ENCODE data around the gene C1orf21.

C1orf21 gene

GRCh38 chr1:184643661-184644060 lies 256.8 kb downstream of the C1orf21 start:
- no peak for DNase-seq
- no peak for TF ChIP-seq GATA1 (IDR thresholded peaks at IDR 0.05; ENCODE audit: low read depth, low read length)
- TF ChIP-seq POLR2A (IDR thresholded peaks at IDR 0.05; ENCODE audit: low read length) = no peak

GRCh38 chr1:184644771-184645170 lies 257.9 kb downstream of the C1orf21 start:
- no peak for DNase-seq
- TF ChIP-seq GATA1 (IDR thresholded peaks at IDR 0.05; ENCODE audit: low read depth, low read length) (no peak), POLR2A (IDR thresholded peaks at IDR 0.05; ENCODE audit: low read length) (no peak)

DNA sequence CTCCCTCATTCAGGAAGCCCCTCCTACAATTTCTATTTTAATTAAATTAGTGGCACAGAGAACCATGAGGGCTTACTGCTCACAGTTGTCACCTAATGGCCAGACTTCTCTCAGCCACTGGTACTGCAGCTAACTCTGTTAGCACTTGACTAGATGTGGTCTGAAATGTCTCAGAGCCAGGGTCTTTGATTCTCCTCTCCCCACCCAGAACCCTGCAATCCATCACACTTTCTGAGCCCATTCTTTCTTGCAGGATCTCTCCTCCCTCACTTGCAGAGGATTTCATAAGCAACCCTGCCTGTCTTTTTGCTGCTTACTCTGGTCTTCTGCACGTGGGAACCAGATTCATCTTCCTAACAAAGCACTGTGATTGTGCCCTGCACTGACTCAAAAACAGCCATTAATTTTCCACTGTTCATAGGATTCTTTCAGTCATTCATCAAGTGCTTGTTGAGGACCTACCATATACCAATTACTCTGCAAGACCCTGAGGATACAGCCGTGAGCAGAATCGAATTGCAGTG lies 259.4 kb downstream of the C1orf21 start:
- TF ChIP-seq POLR2A (IDR thresholded peaks at IDR 0.05; ENCODE audit: low read length) (no peak), GATA1 (IDR thresholded peaks at IDR 0.05; ENCODE audit: low read depth, low read length) (no peak)
- DNase-seq = no peak

DNA sequence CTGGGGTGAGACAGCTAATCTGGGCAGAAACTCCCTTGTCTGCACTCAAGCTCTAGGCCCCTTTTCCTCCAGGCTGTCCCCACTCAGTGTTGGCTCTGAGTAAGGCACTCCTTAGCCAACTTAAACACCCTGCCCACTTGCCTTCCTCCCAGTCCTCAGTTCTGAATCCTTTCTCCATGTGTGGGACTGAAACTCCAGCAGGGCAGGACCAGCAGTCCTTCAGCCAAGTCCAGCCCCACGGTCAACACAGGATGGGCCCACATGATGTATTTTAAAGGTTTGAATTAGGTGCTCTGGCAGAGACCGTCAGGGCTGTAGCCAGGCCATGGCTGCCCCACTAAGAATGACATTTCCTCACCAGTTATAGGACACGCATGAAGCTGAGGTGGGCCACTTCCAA lies 260.0 kb downstream of the C1orf21 start:
- no peak for DNase-seq
- no peak for TF ChIP-seq POLR2A (IDR thresholded peaks at IDR 0.05; ENCODE audit: low read length)

- TF ChIP-seq POLR2A (IDR thresholded peaks at IDR 0.05; ENCODE audit: low read length) (no peak), GATA1 (IDR thresholded peaks at IDR 0.05; ENCODE audit: low read depth, low read length) (no peak)
- no peak for DNase-seq
Observed at GRCh38 chr1:184647471-184647870, 260.6 kb downstream of the C1orf21 start.

DNA sequence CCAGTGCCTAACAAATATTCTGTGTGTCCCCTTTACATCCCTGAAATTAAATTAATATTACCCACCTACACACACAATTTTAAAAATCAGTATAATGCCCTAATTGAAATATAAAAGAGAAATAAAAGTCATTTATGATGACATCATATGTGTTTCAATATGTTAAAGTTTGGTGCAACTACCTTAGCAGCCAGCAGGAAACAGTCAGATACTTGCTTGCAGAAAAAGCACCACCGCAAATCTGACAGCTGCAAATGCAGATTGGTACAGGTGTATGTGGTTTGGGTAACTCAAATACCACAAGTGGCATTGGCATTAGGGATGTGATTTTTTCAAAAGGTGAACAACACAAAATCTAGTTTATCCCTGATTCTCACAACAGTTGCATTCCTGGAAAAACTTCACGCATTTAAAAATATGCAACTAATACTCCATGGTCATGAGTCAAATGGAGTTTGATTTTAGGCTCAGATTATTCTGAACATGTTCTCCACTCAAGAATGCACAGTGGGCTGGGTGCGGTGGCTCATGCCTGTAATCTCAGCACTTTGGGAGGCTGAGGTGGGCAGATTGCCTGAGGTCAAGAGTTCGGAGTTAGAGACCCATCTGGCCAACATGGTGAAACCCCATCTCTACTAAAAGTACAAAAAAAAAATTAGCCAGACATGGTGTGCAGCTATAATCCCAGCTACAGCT lies 261.5 kb downstream of the C1orf21 start:
- TF ChIP-seq GATA1 (IDR thresholded peaks at IDR 0.05; ENCODE audit: low read depth, low read length) (no peak), POLR2A (IDR thresholded peaks at IDR 0.05; ENCODE audit: low read length) (no peak)
- no peak for DNase-seq

DNA sequence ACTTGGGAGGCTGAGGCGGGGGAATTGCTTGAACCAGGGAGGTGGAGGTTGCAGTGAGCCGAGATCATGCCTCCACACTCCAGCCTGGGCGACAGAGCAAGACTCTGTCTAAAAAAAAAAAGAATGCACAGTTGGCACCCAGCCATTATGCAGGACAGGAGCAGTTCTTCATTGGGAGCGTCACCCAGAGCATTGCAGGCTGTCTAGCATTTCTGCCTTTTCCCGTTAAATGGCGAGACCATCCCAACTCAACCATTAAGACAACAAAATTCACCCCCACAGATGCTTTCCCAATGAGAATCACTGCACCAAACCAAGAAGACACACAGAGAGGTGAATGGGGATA lies 262.0 kb downstream of the C1orf21 start:
- no peak for DNase-seq
- TF ChIP-seq POLR2A (IDR thresholded peaks at IDR 0.05; ENCODE audit: low read length) (no peak), GATA1 (IDR thresholded peaks at IDR 0.05; ENCODE audit: low read depth, low read length) (no peak)

GRCh38 chr1:184649451-184649888 lies 262.6 kb downstream of the C1orf21 start:
- TF ChIP-seq GATA1 (IDR thresholded peaks at IDR 0.05; ENCODE audit: low read depth, low read length) (no peak), POLR2A (IDR thresholded peaks at IDR 0.05; ENCODE audit: low read length) (no peak)

DNA sequence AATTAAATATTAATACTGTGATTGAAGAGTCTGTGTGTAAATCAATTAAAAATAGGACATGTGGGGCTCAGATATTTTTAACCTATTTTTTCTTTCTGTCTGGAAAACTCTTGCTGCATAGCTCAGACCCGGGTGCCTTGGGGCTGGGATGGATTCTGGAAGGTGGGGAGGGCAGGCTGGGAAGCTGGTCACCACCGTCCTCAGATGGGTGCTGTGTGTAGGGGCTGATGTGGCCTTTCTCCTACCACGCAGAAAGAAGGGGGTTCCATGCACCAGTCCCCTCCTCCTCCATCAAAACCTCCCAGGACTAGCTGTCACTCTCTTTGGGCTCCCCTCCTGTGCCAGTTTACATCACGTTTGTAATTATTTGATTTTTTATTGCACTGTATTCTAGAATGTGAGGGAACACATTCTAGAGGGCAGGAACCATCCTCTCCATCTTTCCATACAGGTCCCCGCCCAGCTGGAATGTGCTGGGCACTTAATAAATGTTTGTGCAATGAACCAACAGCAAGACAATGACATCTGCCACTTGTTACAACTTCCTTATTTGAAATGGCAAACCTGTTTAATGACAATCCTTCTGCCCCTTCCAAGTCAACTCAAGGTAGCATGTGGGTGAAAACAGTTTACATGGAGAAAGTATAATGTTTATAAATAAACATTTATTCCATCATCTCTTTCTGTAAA lies 263.5 kb downstream of the C1orf21 start:
- DNase-seq = no peak
- TF ChIP-seq GATA1 (IDR thresholded peaks at IDR 0.05; ENCODE audit: low read depth, low read length) (no peak), POLR2A (IDR thresholded peaks at IDR 0.05; ENCODE audit: low read length) (no peak)

More at GRCh38 chr1:184649451-184649888, 262.6 kb downstream of the C1orf21 start:
- DNase-seq = no peak

DNA sequence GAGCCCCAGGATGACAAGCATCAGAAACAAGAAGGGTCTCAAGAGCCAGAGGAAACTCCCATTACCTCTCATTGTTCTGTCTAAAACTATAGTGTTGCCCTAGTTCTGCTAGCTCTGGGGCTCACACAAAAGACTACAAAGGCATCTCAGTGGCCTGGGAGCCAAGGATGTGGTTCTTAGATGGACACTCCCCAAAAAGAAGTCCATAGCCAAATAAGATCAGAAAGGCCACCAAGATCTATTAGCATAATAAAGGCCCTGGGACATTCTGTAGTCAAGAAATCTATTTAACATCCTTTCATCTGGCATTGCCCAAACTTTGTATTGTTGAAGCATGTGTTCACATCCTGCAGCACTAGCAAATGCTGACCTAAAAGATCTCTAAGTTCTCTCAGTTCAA lies 268.4 kb downstream of the C1orf21 start:
- no peak for DNase-seq
- TF ChIP-seq POLR2A (IDR thresholded peaks at IDR 0.05; ENCODE audit: low read length) (no peak), GATA1 (IDR thresholded peaks at IDR 0.05; ENCODE audit: low read depth, low read length) (no peak)

DNA sequence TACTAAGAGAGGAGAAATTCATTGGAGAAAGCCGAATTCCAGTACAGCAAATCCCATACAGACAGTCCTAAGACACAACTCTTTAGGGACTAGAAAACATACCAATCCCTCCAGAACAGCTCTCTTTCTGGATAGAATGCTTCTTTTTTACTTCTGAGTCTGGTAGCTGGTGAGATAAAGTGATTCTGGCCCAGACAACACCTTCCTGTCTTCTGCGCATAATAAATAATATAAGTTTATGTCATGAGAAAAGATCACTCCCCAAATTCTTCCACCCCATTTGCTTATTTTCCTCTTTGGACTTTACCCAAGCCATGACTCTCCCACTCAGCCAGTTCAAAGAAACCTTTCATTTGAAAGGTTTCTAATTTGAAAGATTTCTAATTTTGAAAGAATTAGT lies 269.4 kb downstream of the C1orf21 start:
- no peak for TF ChIP-seq GATA1 (IDR thresholded peaks at IDR 0.05; ENCODE audit: low read depth, low read length)
- no peak for TF ChIP-seq POLR2A (IDR thresholded peaks at IDR 0.05; ENCODE audit: low read length)
- no peak for DNase-seq

- no peak for DNase-seq
- TF ChIP-seq POLR2A (IDR thresholded peaks at IDR 0.05; ENCODE audit: low read length) = no peak
- TF ChIP-seq GATA1 (IDR thresholded peaks at IDR 0.05; ENCODE audit: low read depth, low read length) = no peak
Observed at GRCh38 chr1:184658055-184658454, 271.2 kb downstream of the C1orf21 start.

DNA sequence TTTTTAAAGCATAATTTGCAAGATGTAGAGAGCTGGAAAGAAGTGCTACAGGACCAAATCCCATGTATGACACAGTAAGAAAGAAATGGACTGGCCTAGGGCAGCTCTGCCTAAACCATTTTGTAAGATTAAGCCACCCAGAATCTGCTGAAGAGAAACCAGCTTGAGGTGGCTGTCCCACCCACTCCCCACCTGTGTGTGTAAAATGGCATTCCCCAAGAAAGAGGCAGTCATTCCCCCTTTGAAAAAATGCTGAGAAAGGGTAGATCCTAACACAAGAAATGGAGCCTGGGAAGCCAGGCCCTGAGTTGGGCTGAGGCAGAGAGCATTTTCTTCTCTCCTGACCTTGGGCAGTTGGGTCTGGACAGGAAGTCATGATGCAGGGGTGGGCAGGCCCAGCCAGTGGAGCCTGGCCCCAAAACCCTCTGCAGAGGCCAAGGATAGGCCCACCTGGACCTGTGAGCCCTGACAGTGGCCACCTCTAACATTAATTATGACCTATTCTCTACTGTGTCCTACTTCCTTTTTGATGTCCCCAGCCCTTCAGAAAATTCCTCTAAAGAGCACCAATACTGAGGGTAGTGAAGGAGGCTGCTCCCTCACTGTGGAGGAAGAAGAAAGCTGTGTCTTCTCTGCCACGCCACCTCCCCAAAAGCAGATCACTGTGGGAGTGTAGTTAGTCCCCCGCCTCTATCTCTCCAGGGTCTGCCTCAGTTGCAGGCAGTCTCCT lies 273.8 kb downstream of the C1orf21 start:
- TF ChIP-seq GATA1 (IDR thresholded peaks at IDR 0.05; ENCODE audit: low read depth, low read length) (no peak), POLR2A (IDR thresholded peaks at IDR 0.05; ENCODE audit: low read length) (no peak)
- DNase-seq = no peak

DNA sequence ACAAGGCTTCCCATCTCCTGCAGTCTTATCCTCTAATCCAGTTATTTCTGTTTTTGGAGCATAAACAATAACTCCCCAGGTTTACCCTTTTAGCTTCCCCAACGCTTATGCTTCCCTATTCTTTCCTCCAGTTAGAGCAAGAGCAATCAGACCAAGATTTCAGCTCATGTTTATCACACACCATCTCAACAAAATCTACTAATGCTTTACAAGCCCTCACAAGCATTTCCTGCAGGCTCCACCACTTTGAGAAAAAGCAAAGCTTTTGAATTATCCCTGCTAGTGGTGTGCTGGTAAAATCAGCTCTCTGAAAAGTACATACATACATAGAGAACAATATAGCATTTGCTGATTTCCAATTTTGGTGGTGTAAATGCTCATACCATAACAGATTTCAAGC lies 275.0 kb downstream of the C1orf21 start:
- DNase-seq = no peak
- TF ChIP-seq GATA1 (IDR thresholded peaks at IDR 0.05; ENCODE audit: low read depth, low read length) (no peak), POLR2A (IDR thresholded peaks at IDR 0.05; ENCODE audit: low read length) (no peak)
